ENCODE data around the gene ABLIM2. TPM values are rescaled to one million over a fixed set of nuclear protein-coding genes. Genes with fewer than 3 reads are reported as not detected.

ABLIM2 gene
- total and polyA plus RNA-seq, 2 of the 8 experiments (the other 6 are each of a cell fraction or from before 2014, with no cell fraction given): 2.8 to 3.0 TPM

- POLR2A ChIA-PET (ENCODE audit: partially characterized antibody): interaction anchor here (1.3 to 1.7 kb wide), 3 partner anchors 8 to 33 kb away, joined by 3 to 4 read pairs (median 3); no protein-coding TSS in a partner anchor
- WGBS, 2 experiments (ENCODE audit: extremely low coverage in 1 of 2, insufficient coverage in 1 of 2, insufficient read length in 1 of 2, insufficient replicate concordance in 2 of 2, low coverage in 1 of 2, low lambda C conversion rate in 2 of 2, missing lambda C conversion rate in 1 of 2): 89% methylated on average over 17 of the region's 20 CpGs; no CpG with 5 or more reads in 1 of the 2 experiments
- TF ChIP-seq RNF2 (IDR thresholded peaks at IDR 0.05; ENCODE audit: borderline replicate concordance, low read depth, low read length, missing control alignments, poor library complexity, severe bottlenecking): no peak
- TF ChIP-seq TEAD4 (IDR thresholded peaks at IDR 0.05; ENCODE audit: low read depth, low read length): no peak
- TF ChIP-seq SIRT6 (IDR thresholded peaks at IDR 0.05; ENCODE audit: low read length): no peak
- no peak for TF ChIP-seq PHF8 (conservative IDR thresholded peaks at IDR 0.05; ENCODE audit: low read depth, low read length)
- TF ChIP-seq ZNF274 (IDR thresholded peaks at IDR 0.05; ENCODE audit: borderline replicate concordance, extremely low read depth, low read length): no peak
- H3K56ac ChIP-seq (replicated peaks; ENCODE audit: insufficient read length, low read depth, low read length): no peak overlapping the region
- peaks cover 14 to 34% (median 19%) of the 10 kb centered on the region in 4 experiments for H3K4me1 ChIP-seq (replicated peaks in 1 of 4; ENCODE audit: control insufficient read depth in 3 of 4, insufficient read depth in 4 of 4, low read length in 3 of 4)
- 0 out of 4 replicates have a peak, but pooled peaks cover 0 to 4% of the 10 kb centered on the region in 2 experiments for H3K9me3 ChIP-seq (ENCODE audit: insufficient read depth in 2 of 2, low read depth in 1 of 2, low read length in 1 of 2)
- no peak overlapping the region for H3K14ac ChIP-seq (ENCODE audit: insufficient read length)
- H2BK20ac ChIP-seq (ENCODE audit: low read length): no peak overlapping the region
- no peak overlapping the region; the same call in 1 of the 2 replicates for H2BK15ac ChIP-seq (ENCODE audit: low read length)
- H2BK12ac ChIP-seq (ENCODE audit: low read depth, low read length): peak overlapping the region; percentile 87; the same call in 1 of the 2 replicates
- no peak overlapping the region for H2BK120ac ChIP-seq (replicated peaks; ENCODE audit: low read depth, low read length)
- no peaks in the 10 kb centered on the region for H3K79me1 ChIP-seq (ENCODE audit: low read depth, low read length)
- no peaks in the 10 kb centered on the region for H3K36me3 ChIP-seq (ENCODE audit: control insufficient read depth in 2 of 4, insufficient read depth in 4 of 4, low read length in 3 of 4)
- no peak for DNase-seq (ENCODE audit: low read depth in 1 of 2, low spot score in 2 of 2)
- H4K20me1 ChIP-seq (replicated peaks in 1 of 2; ENCODE audit: control insufficient read depth in 1 of 2, insufficient read depth in 2 of 2, low read length in 2 of 2): no peaks in the 10 kb centered on the region
- no peak for FAIRE-seq
- H3K4ac ChIP-seq (replicated peaks; ENCODE audit: insufficient read length, low read depth, low read length): no peak overlapping the region
- no peak overlapping the region for H3K9ac ChIP-seq (replicated peaks in 1 of 4; ENCODE audit: extremely low read depth in 1 of 4, low read depth in 3 of 4, low read length in 3 of 4)
- H3K18ac ChIP-seq (ENCODE audit: extremely low read depth, low read length): no peak overlapping the region
- no peaks in the 10 kb centered on the region for H3K23me2 ChIP-seq (ENCODE audit: low read depth, low read length)
- H3K27ac ChIP-seq (ENCODE audit: low read depth, low read length): peak overlapping the region; percentile 65
- H3K4me3 ChIP-seq (ENCODE audit: extremely low read depth in 1 of 4, insufficient read depth in 2 of 4, low read depth in 3 of 4, low read length in 4 of 4): no peak overlapping the region
- H2AK5ac ChIP-seq (ENCODE audit: low read depth, low read length): peak overlapping the region; percentile 93
- peak overlapping the region; percentile 32 for H4K91ac ChIP-seq (replicated peaks; ENCODE audit: insufficient read length, low read length)
- peak overlapping the region; percentile 79; the same call in 1 of the 2 replicates for H4K8ac ChIP-seq (ENCODE audit: extremely low read depth, insufficient read depth, low read length)
- no peak overlapping the region for H3K23ac ChIP-seq (ENCODE audit: insufficient read length)
- H2BK5ac ChIP-seq (ENCODE audit: low read depth, low read length): peak overlapping the region; percentile 39; the same call in 1 of the 2 replicates
- no peak overlapping the region for H4K5ac ChIP-seq (ENCODE audit: insufficient read length, low read depth, low read length)
- H3K79me2 ChIP-seq (ENCODE audit: control insufficient read depth in 1 of 2, insufficient read depth in 2 of 2, low read length in 2 of 2): no peaks in the 10 kb centered on the region
- CTCF ChIA-PET (ENCODE audit: partially characterized antibody): interaction anchor here (0.6 to 3.7 kb wide), 16 partner anchors 11 to 1162 kb away, joined by 3 to 22 read pairs (median 6); no protein-coding TSS in a partner anchor
- no peaks in the 10 kb centered on the region for H3K27me3 ChIP-seq (replicated peaks in 1 of 4; ENCODE audit: control insufficient read depth in 3 of 4, extremely low read depth in 1 of 4, insufficient read depth in 3 of 4, low read length in 3 of 4)
- H2AFZ ChIP-seq (ENCODE audit: low read length): no peak overlapping the region
- H3K4me2 ChIP-seq (ENCODE audit: insufficient read depth in 1 of 2, low read depth in 2 of 2, low read length in 2 of 2): no peak overlapping the region
Measured at GRCh38 chr4:8109406-8110065, 49.1 kb downstream of the ABLIM2 start.

Measured in H1 (cell line).